SK-N-SH (cell line): ENCODE results near the gene GREM2. TPM values are rescaled to one million over a fixed set of nuclear protein-coding genes. Genes with fewer than 3 reads are reported as not detected.

Experiments
- CTCF ChIA-PET: fragments of 300-600, 350-600 bp; formaldehyde crosslinking; extraction: SDS; loops from one replicate; lab custom pipeline; 2021; lab: Yijun Ruan, JAX
- POLR2A ChIA-PET: fragments of 350-600 bp; sonication (Branson Sonifier 250); formaldehyde crosslinking; extraction: SDS; loops from one replicate; lab custom pipeline; 2020; ENCODE audit warnings: antibody characterized with exemption, inconsistent platforms; lab: Yijun Ruan, JAX
- DNase-seq: peaks from one replicate; pipeline ENCODE4 v3.0.0; 2012
- H2AFZ ChIP-seq: fragments of 200-600 bp; sonication (generic); 2 replicates; pipeline ENCODE4 v1.8.1; 2016; ENCODE audit warnings: antibody characterized with exemption, mild to moderate bottlenecking, low read depth
- H3F3A ChIP-seq: fragments of 200-600 bp; sonication (generic); replicated peaks from 2 replicates; pipeline ENCODE3; 2016; ENCODE audit warnings: antibody characterized with exemption, mild to moderate bottlenecking; ENCODE audit not compliant: insufficient read depth
- H3K27ac ChIP-seq, 2 experiments: fragments of 200-500 bp in 1 of 2; fragments of 200-600 bp in 1 of 2; sonication (Bioruptor generic) in 1 of 2; sonication (generic), shearing (Covaris generic) in 1 of 2; 2 replicates each; pipeline versions ENCODE4 v1.5.1 to v1.6.1; 2014 to 2016; ENCODE audit warnings: low read depth in 2 of 2, inconsistent platforms in 1 of 2, low read length in 1 of 2, mild to moderate bottlenecking in 1 of 2, mixed read lengths in 1 of 2
- H3K27me3 ChIP-seq: fragments of 200-600 bp; sonication (generic), shearing (Covaris generic); 2 replicates; pipeline ENCODE4 v1.6.1; 2016; ENCODE audit warnings: mixed run types; ENCODE audit not compliant: insufficient read depth
- H3K36me3 ChIP-seq, 2 experiments: fragments of 200-500 bp in 1 of 2; fragments of 200-600 bp in 1 of 2; sonication (Bioruptor generic) in 1 of 2; sonication (generic) in 1 of 2; replicated peaks in 1 of 2; 2 replicates each; pipeline versions ENCODE3 to v1.5.1; 2014 to 2016; ENCODE audit warnings: low read length in 1 of 2, mild to moderate bottlenecking in 1 of 2; ENCODE audit not compliant: insufficient read depth in 2 of 2, control insufficient read depth in 1 of 2
- H3K4me1 ChIP-seq, 2 experiments: fragments of 200-500 bp in 1 of 2; fragments of 200-600 bp in 1 of 2; sonication (Bioruptor generic) in 1 of 2; sonication (generic), shearing (Covaris generic) in 1 of 2; 2 replicates each; pipeline versions ENCODE4 v1.5.1 to v1.6.1; 2014 to 2016; ENCODE audit warnings: low read depth in 1 of 2, low read length in 1 of 2, mixed run types in 1 of 2; ENCODE audit not compliant: insufficient read depth in 2 of 2, control insufficient read depth in 1 of 2
- H3K4me2 ChIP-seq: fragments of 200-600 bp; sonication (generic), shearing (Covaris generic); 2 replicates; pipeline ENCODE4 v1.6.1; 2017; ENCODE audit warnings: mixed run types
- H3K4me3 ChIP-seq, 2 experiments: fragments of 200-500 bp in 1 of 2; fragments of 200-600 bp in 1 of 2; sonication (Bioruptor generic) in 1 of 2; sonication (generic), shearing (Covaris generic) in 1 of 2; 2 replicates each; pipeline versions ENCODE4 v1.5.1 to v1.8.1; 2014 to 2016; ENCODE audit warnings: low read depth in 2 of 2, inconsistent platforms in 1 of 2, low read length in 1 of 2, mild to moderate bottlenecking in 1 of 2, mixed read lengths in 1 of 2, moderate library complexity in 1 of 2
- H3K79me2 ChIP-seq: fragments of 200-600 bp; sonication (generic); 2 replicates; pipeline ENCODE4 v1.8.1; 2017; ENCODE audit warnings: mild to moderate bottlenecking; ENCODE audit not compliant: insufficient read depth
- H3K9ac ChIP-seq: fragments of 200-600 bp; sonication (generic); 2 replicates; pipeline ENCODE4 v1.6.1; 2017; ENCODE audit warnings: mixed run types
- H3K9me2 ChIP-seq: fragments of 200-600 bp; sonication (generic); 2 replicates; pipeline ENCODE4 v1.6.1; 2017; ENCODE audit warnings: mixed run types
- H3K9me3 ChIP-seq: fragments of 200-600 bp; sonication (generic); 2 replicates; pipeline ENCODE4 v1.6.1; 2017; ENCODE audit warnings: mixed run types, mild to moderate bottlenecking, moderate library complexity
- H4K20me1 ChIP-seq: fragments of 200-600 bp; sonication (generic); 2 replicates; pipeline ENCODE4 v1.6.1; 2017; ENCODE audit warnings: mild to moderate bottlenecking, mixed run types; ENCODE audit not compliant: insufficient read depth
- CHD2 ChIP-seq: fragments of 150-350 bp; IDR thresholded peaks from 2 replicates; pipeline ENCODE4 v1.6.1; 2018; ENCODE audit warnings: low read length; ENCODE audit not compliant: partially characterized antibody
- EP300 ChIP-seq, 2 experiments: IDR thresholded peaks; 2 replicates each; pipeline versions ENCODE4 v1.4.0 to v1.6.1; 2012; ENCODE audit warnings: borderline replicate concordance in 1 of 2, low read depth in 1 of 2, low read length in 1 of 2
- FOSL2 ChIP-seq: IDR thresholded peaks from 2 replicates; pipeline ENCODE4 v1.4.0; 2012; ENCODE audit warnings: low read depth, mild to moderate bottlenecking, moderate library complexity, borderline replicate concordance
- FOXM1 ChIP-seq: IDR thresholded peaks from 2 replicates; pipeline ENCODE4 v1.4.0; 2012; ENCODE audit warnings: low read depth, mild to moderate bottlenecking
- GABPA ChIP-seq: IDR thresholded peaks from 2 replicates; pipeline ENCODE4 v1.4.0; 2012; ENCODE audit warnings: low read depth, mild to moderate bottlenecking
- IRF3 ChIP-seq: fragments of 150-350 bp; IDR thresholded peaks from 2 replicates; pipeline ENCODE4 v1.6.1; 2016; ENCODE audit warnings: mild to moderate bottlenecking, low read depth, low read length
- JUND ChIP-seq: IDR thresholded peaks from 2 replicates; pipeline ENCODE4 v1.4.0; 2012
- REST ChIP-seq: IDR thresholded peaks from 2 replicates; pipeline ENCODE4 v1.6.1; 2012; ENCODE audit warnings: mild to moderate bottlenecking, low read depth, low read length, moderate library complexity
- RXRA ChIP-seq: IDR thresholded peaks from 2 replicates; pipeline ENCODE4 v1.4.0; 2012; ENCODE audit warnings: low read depth, mild to moderate bottlenecking, borderline replicate concordance
- SIN3A ChIP-seq: IDR thresholded peaks from 2 replicates; pipeline ENCODE4 v1.6.1; 2012; ENCODE audit warnings: low read depth, mild to moderate bottlenecking, low read length, moderate library complexity, borderline replicate concordance
- TCF12 ChIP-seq: IDR thresholded peaks from 2 replicates; pipeline ENCODE4 v1.4.0; 2012
- TEAD4 ChIP-seq: IDR thresholded peaks from 2 replicates; pipeline ENCODE4 v1.4.0; 2012; ENCODE audit warnings: mild to moderate bottlenecking, borderline replicate concordance; ENCODE audit not compliant: insufficient read depth
- USF1 ChIP-seq: IDR thresholded peaks from 2 replicates; pipeline ENCODE4 v1.4.0; 2012; ENCODE audit warnings: low read depth, borderline replicate concordance
- ZBTB33 ChIP-seq: IDR thresholded peaks from 2 replicates; pipeline ENCODE4 v1.4.0; 2012; ENCODE audit warnings: low read depth, borderline replicate concordance
- WGBS: methylation state at CpG from one replicate; pipeline ENCODE4 v1.1.6; 2017; ENCODE audit warnings: low lambda C conversion rate; 5-methylcytosine and 5-hydroxymethylcytosine counted together
- polyA plus RNA-seq, 3 experiments: library from polyadenylated mRNA; depleted of rRNA; stranded (reverse); fragments of >200 nt; gene quantifications; 2 replicates each; pipeline ENCODE4 v1.2.3, GENCODE V29; 2012

The GREM2 gene
- polyA plus RNA-seq, 1 of the 3 experiments (the other 2 are of a cell fraction), result 0.94 TPM

- TF ChIP-seq EP300 (IDR thresholded peaks at IDR 0.05; ENCODE audit: borderline replicate concordance in 1 of 2, low read depth in 1 of 2, low read length in 1 of 2), result no peak
- no peak for TF ChIP-seq TEAD4
- TF ChIP-seq USF1, result no peak
- no peak for TF ChIP-seq CHD2
These were observed 78.7 kb downstream of the GREM2 start (continued) for GRCh38 chr1:240533154-240533780.

- DNase-seq, result no peak
- no peaks in the 10 kb centered on the region for H3K36me3 ChIP-seq
- no peaks in the 10 kb centered on the region for H3K9me2 ChIP-seq
- H3K79me2 ChIP-seq, result no peaks in the 10 kb centered on the region
- no peak overlapping the region for H2AFZ ChIP-seq
- H3K27me3 ChIP-seq, result no peaks in the 10 kb centered on the region
- ChIA-PET CTCF (no interaction called here), POLR2A (no interaction called here)
- WGBS, result 83% methylated on average over 9 of the region's 9 CpGs
- H3K9me3 ChIP-seq, result no peaks in the 10 kb centered on the region
- peaks cover 0 to 12% of the 10 kb centered on the region in 2 experiments; a peak in 2 of 4 replicates for H3K4me1 ChIP-seq
- no peaks in the 10 kb centered on the region for H3F3A ChIP-seq
- TF ChIP-seq GABPA, result no peak
- TF ChIP-seq REST, result no peak
- TF ChIP-seq IRF3, result no peak
- TF ChIP-seq SIN3A, result no peak
- TF ChIP-seq FOXM1, result no peak
- no peak for TF ChIP-seq RXRA
- no peak for TF ChIP-seq ZBTB33
- TF ChIP-seq TCF12, result no peak
- no peak for TF ChIP-seq FOSL2
- TF ChIP-seq JUND, result no peak
- no peak overlapping the region for H3K4me3 ChIP-seq
- H3K9ac ChIP-seq, result no peak overlapping the region
- no peaks in the 10 kb centered on the region for H4K20me1 ChIP-seq
- H3K4me2 ChIP-seq, result no peak overlapping the region
- no peak overlapping the region; a peak in 1 of 4 replicates for H3K27ac ChIP-seq
These were observed 83.4 kb downstream of the GREM2 start for GRCh38 chr1:240528591-240528990.
